OCI-LY7 (cell line): ENCODE data around the gene ACVR1B. TPM values are rescaled to one million over a fixed set of nuclear protein-coding genes. Genes with fewer than 3 reads are reported as not detected.

Experiments used
- BruUV-seq: library from RNA; stranded (reverse); fragments of 400-500 nt; replicated peaks from 2 replicates; lab custom pipeline; 2021; lab: Mats Ljungman, UMichigan
- CTCF ChIA-PET: fragments of 300-600 bp; sonication (Branson Sonifier 250); formaldehyde crosslinking; loops from one replicate; lab custom pipeline; 2022; ENCODE audit warnings: antibody characterized with exemption; ENCODE audit not compliant: unreplicated experiment; lab: Charles Lee
- POLR2A ChIA-PET: fragments of 300-600 bp; sonication (Branson Sonifier 250); formaldehyde crosslinking; loops from one replicate; lab custom pipeline; 2022; ENCODE audit warnings: antibody characterized with exemption; lab: Charles Lee
- DNase-seq: peaks from one replicate; pipeline ENCODE4 v3.0.0-alpha.2; 2015; ENCODE audit warnings: low spot score
- H2AFZ ChIP-seq: fragments of 200-600 bp; sonication (generic), shearing (Covaris generic); 2 replicates; pipeline ENCODE4 v1.6.1; 2014; ENCODE audit warnings: mild to moderate bottlenecking, antibody characterized with exemption, low read length, moderate library complexity
- H3K27ac ChIP-seq: fragments of 200-600 bp; sonication (generic); 2 replicates; pipeline ENCODE4 v1.5.1; 2014; ENCODE audit warnings: mixed run types, low read depth, mild to moderate bottlenecking, moderate library complexity, low read length, inconsistent platforms; ENCODE audit not compliant: poor library complexity, severe bottlenecking
- H3K36me3 ChIP-seq: fragments of 200-600 bp; sonication (generic); 2 replicates; pipeline ENCODE4 v1.6.1; 2014; ENCODE audit warnings: mild to moderate bottlenecking, antibody characterized with exemption, low read length, moderate library complexity, mixed read lengths; ENCODE audit not compliant: insufficient read depth
- H3K4me1 ChIP-seq: fragments of 200-600 bp; sonication (generic); 2 replicates; pipeline ENCODE4 v1.5.1; 2014; ENCODE audit warnings: mild to moderate bottlenecking, low read length; ENCODE audit not compliant: insufficient read depth, poor library complexity, severe bottlenecking
- H3K4me2 ChIP-seq: fragments of 200-600 bp; sonication (generic); 2 replicates; pipeline ENCODE4 v1.6.1; 2014; ENCODE audit warnings: mild to moderate bottlenecking, low read length
- H3K4me3 ChIP-seq: fragments of 200-600 bp; sonication (generic); 2 replicates; pipeline ENCODE4 v1.5.1; 2014; ENCODE audit warnings: mild to moderate bottlenecking, low read depth, low read length; ENCODE audit not compliant: poor library complexity, severe bottlenecking
- H3K79me2 ChIP-seq: fragments of 200-600 bp; sonication (generic); 2 replicates; pipeline ENCODE4 v1.6.1; 2016; ENCODE audit warnings: low read depth, mild to moderate bottlenecking, low read length, moderate library complexity, mixed read lengths; ENCODE audit not compliant: insufficient read depth
- H3K9me2 ChIP-seq: fragments of 200-600 bp; sonication (generic); 2 replicates; pipeline ENCODE4 v1.6.1; 2016; ENCODE audit warnings: mild to moderate bottlenecking, low read length, mixed read lengths; ENCODE audit not compliant: insufficient read depth
- H3K9me3 ChIP-seq: fragments of 200-600 bp; sonication (generic); 2 replicates; pipeline ENCODE4 v1.6.1; 2014; ENCODE audit warnings: mild to moderate bottlenecking, mixed run types, low read length, mixed read lengths
- H4K20me1 ChIP-seq: fragments of 200-600 bp; sonication (generic); 2 replicates; pipeline ENCODE4 v1.6.1; 2014; ENCODE audit warnings: mild to moderate bottlenecking, antibody characterized with exemption, low read length, moderate library complexity, mixed read lengths; ENCODE audit not compliant: insufficient read depth
- EZH2phosphoT487 ChIP-seq: fragments of 200-600 bp; sonication (generic); IDR thresholded peaks from 2 replicates; pipeline ENCODE4 v1.6.1; 2018; ENCODE audit warnings: low read depth, borderline replicate concordance, mild to moderate bottlenecking, mixed run types, antibody characterized with exemption, low read length, moderate library complexity, mixed read lengths
- intact Hi-C: fragments of 100-400 bp; cut with micrococcal nuclease; formaldehyde crosslinking; loops from one replicate; pipeline ENCODE4 v1.10.0; 2022; ENCODE audit not compliant: unreplicated experiment
- total RNA-seq, 2 experiments: library from RNA; depleted of rRNA in 1 of 2; stranded (reverse); fragments of >200 nt in 1 of 2; shearing (Covaris generic) in 1 of 2; gene quantifications; 2 replicates each; pipeline ENCODE4 v1.2.3, GENCODE V29; 2014 to 2022
- TF ChIP-seq, protein P1 (sequence below): fragments of 200-600 bp; sonication (generic); conservative IDR thresholded peaks from 2 replicates; pipeline ENCODE4 v1.5.1; 2014; ENCODE audit warnings: mild to moderate bottlenecking, antibody characterized with exemption, low read length, moderate library complexity, mixed read lengths

ACVR1B gene
- total RNA-seq, 2 experiments from 2014 or later: 4.1 to 6.8 TPM

DNA sequence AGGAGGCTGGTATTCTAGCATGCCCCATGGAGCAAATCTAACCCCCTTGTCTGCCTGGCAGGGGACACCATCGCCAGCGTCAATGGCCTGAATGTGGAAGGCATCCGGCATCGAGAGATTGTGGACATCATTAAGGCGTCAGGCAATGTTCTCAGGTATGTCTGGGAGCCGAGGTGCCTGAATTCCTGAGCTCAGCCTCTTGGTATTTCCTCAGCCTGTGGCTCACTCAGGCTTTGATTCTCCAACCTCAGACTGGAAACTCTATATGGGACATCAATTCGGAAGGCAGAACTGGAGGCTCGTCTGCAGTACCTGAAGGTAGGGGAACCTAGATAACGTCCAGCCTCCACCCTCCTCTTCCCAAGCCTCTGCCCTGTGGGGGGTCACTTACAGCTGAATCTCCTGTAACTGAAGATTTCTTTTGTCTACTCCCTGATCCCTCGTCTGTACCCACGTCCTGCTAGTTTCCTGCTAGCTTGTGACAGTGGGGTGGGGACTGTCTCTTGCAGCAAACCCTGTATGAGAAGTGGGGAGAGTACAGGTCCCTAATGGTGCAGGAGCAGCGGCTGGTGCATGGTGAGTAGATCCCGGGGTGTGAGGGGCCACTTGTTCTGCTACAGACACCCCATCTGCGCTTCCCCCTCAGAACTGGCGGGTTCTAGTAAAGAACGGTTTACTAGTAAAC, 62.3 kb downstream of the ACVR1B start:
- H3K9me2 ChIP-seq: no peaks in the 10 kb centered on the region
- no peaks in the 10 kb centered on the region for H3K36me3 ChIP-seq
- H3K4me1 ChIP-seq: no peaks in the 10 kb centered on the region
- no peaks in the 10 kb centered on the region for H4K20me1 ChIP-seq
- no TSS peak for BruUV-seq
- TF ChIP-seq, protein P1, sequence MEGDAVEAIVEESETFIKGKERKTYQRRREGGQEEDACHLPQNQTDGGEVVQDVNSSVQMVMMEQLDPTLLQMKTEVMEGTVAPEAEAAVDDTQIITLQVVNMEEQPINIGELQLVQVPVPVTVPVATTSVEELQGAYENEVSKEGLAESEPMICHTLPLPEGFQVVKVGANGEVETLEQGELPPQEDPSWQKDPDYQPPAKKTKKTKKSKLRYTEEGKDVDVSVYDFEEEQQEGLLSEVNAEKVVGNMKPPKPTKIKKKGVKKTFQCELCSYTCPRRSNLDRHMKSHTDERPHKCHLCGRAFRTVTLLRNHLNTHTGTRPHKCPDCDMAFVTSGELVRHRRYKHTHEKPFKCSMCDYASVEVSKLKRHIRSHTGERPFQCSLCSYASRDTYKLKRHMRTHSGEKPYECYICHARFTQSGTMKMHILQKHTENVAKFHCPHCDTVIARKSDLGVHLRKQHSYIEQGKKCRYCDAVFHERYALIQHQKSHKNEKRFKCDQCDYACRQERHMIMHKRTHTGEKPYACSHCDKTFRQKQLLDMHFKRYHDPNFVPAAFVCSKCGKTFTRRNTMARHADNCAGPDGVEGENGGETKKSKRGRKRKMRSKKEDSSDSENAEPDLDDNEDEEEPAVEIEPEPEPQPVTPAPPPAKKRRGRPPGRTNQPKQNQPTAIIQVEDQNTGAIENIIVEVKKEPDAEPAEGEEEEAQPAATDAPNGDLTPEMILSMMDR: no peak
- TF ChIP-seq EZH2phosphoT487: no peak
- POLR2A ChIA-PET: interaction anchor here (0.6 kb wide), 2 partner anchors 9 to 1492 kb away, joined by 4 read pairs; no protein-coding TSS in a partner anchor
- DNase-seq: no peak
- intact Hi-C loops: no loop called here
- H2AFZ ChIP-seq: no peak overlapping the region
- H3K27ac ChIP-seq: no peak overlapping the region
- H3K9me3 ChIP-seq: no peaks in the 10 kb centered on the region
- no peak overlapping the region for H3K4me3 ChIP-seq
- CTCF ChIA-PET: no interaction called here
- no peak overlapping the region for H3K4me2 ChIP-seq
- no peaks in the 10 kb centered on the region for H3K79me2 ChIP-seq

DNA sequence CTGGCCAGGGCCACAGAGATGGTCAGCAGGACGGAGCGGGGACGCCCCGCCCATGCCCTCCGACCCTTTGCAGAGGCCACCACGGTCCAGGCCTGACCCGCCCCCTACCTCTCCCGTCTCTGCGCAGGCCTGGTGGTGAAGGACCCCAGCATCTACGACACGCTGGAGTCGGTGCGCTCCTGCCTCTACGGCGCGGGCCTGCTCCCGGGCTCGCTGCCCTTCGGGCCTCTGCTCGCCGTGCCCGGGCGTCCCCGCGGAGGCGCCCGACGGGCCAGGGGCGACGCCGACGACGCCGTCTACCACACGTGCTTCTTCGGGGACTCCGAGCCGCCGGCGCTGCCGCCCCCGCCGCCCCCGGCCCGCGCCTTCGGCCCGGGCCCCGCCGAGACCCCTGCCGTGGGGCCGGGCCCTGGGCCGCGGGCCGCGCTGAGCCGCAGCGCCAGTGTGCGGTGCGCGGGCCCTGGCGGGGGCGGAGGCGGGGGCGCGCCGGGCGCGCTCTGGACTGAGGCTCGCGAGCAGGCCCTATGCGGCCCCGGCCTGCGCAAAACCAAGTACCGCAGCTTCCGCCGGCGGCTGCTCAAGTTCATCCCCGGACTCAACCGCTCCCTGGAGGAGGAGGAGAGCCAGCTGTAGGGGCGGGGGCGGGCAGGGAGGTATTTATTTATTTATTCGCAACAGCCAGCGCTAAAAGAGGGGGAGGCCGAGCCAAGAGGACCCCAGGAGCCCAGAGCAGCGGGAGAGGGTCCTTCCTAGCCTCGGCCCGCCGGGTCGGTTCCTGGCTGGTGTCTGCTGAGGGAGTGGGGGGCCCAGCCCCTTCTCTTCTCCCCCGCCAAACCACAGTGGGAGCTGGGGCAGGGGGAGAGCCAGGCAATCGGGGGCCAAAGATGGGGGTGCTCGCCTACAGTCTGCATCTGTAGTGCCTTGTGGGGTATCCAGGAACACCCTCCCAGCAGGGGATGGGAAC, 63.4 kb downstream of the ACVR1B start:
- TF ChIP-seq EZH2phosphoT487: no peak
- TF ChIP-seq, protein P1: no peak
- CTCF ChIA-PET: no interaction called here
- H3K9me2 ChIP-seq: no peaks in the 10 kb centered on the region
- H3K36me3 ChIP-seq: no peaks in the 10 kb centered on the region
- no peak for DNase-seq
- no peak overlapping the region for H2AFZ ChIP-seq
- H3K9me3 ChIP-seq: no peaks in the 10 kb centered on the region
- no peak overlapping the region for H3K4me3 ChIP-seq
- H3K79me2 ChIP-seq: no peaks in the 10 kb centered on the region
- H4K20me1 ChIP-seq: no peaks in the 10 kb centered on the region
- H3K4me1 ChIP-seq: no peaks in the 10 kb centered on the region
- no peak overlapping the region for H3K27ac ChIP-seq
- no peak overlapping the region for H3K4me2 ChIP-seq
- no TSS peak for BruUV-seq
- POLR2A ChIA-PET: no interaction called here
- intact Hi-C loops: no loop called here
